Stimulated activated CD4-positive, alpha-beta T cell treated with anti-CD3 and anti-CD28 coated beads, Interleukin-12 subunit alpha, Interleukin-12 subunit beta, amount 100 ng/mL, for 4 hours (primary cell): Measurements from ENCODE around the gene PTCHD1.

Experiments
- DNase-seq: peaks from one replicate; pipeline ENCODE4 v3.0.0-alpha.2; 2020

Gene PTCHD1

GRCh38 chrX:23334848-23335599 is at the start of gene PTCHD1:
PTCHD1 (plus strand) TSS chrX:23334849; CDS start chrX:23334876, 27 bp downstream.
- DNase-seq = no peak

- no peak for DNase-seq
Observed at GRCh38 chrX:23286731-23287130, 47.9 kb upstream of the PTCHD1 start.

- no peak for DNase-seq
Observed at GRCh38 chrX:23287191-23287725, 47.4 kb upstream of the PTCHD1 start.

GRCh38 chrX:23292354-23292987 is 42.2 kb upstream of the PTCHD1 start:
- DNase-seq = no peak

- no peak for DNase-seq
Observed at GRCh38 chrX:23292988-23293651, 41.5 kb upstream of the PTCHD1 start.

- DNase-seq = no peak
Observed at GRCh38 chrX:23304881-23305280, 29.8 kb upstream of the PTCHD1 start.

GRCh38 chrX:23311731-23312130 is 22.9 kb upstream of the PTCHD1 start:
- no peak for DNase-seq

GRCh38 chrX:23312136-23312535 is 22.5 kb upstream of the PTCHD1 start:
- DNase-seq = no peak

- DNase-seq = no peak
Observed at GRCh38 chrX:23317799-23318724, 16.6 kb upstream of the PTCHD1 start.

GRCh38 chrX:23327104-23327503 is 7.5 kb upstream of the PTCHD1 start:
- DNase-seq = no peak

- no peak for DNase-seq
Observed at GRCh38 chrX:23331701-23332100, 2.9 kb upstream of the PTCHD1 start.

GRCh38 chrX:23332101-23332887 is 2.4 kb upstream of the PTCHD1 start:
- no peak for DNase-seq

GRCh38 chrX:23332888-23333821 is 1.5 kb upstream of the PTCHD1 start:
- DNase-seq = no peak

- DNase-seq = no peak
Observed at GRCh38 chrX:23333842-23334520, 668 bp upstream of the PTCHD1 start.

- DNase-seq = no peak
Observed at GRCh38 chrX:23334521-23334847, 165 bp upstream of the PTCHD1 start.

- DNase-seq = no peak
Observed at GRCh38 chrX:23338334-23338733, 3.7 kb downstream of the PTCHD1 start.

GRCh38 chrX:23341452-23341851 is 6.8 kb downstream of the PTCHD1 start:
- DNase-seq = no peak

- DNase-seq = no peak
Observed at GRCh38 chrX:23344238-23344903, 9.7 kb downstream of the PTCHD1 start.

- no peak for DNase-seq
Observed at GRCh38 chrX:23344904-23345271, 10.2 kb downstream of the PTCHD1 start.

- no peak for DNase-seq
Observed at GRCh38 chrX:23356189-23356588, 21.5 kb downstream of the PTCHD1 start.
